ENCODE data around the gene CABCOCO1.
"Not testable (repeated sequence)": the region's sequence is repeated elsewhere in the genome, so short reads cannot be mapped to it uniquely, and the experiment has no call there.

The CABCOCO1 gene

GRCh38 chr10:61643316-61643751 lies 19.4 kb upstream of the CABCOCO1 start:
- no peak for DNase-seq

DNA sequence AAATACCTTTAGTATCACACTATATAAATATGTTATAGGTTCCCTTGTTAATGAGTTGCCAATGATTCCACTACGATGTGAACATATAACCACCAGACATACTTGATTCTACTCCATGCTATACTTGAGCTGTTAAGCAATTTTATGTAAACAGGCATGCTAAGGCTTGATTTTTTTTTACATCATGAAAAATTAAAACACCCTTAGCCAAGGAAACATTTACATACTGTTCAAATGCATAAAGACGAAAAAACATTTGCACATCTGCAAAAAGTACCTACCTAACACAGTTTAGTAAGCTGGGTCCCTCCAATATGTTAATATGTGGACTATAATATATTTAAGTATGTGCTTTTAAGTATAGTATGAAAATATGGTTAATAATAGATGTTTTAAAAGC lies 9.0 kb upstream of the CABCOCO1 start:
- no peak for DNase-seq

GRCh38 chr10:61655335-61655851 lies 7.3 kb upstream of the CABCOCO1 start:
- no peak for DNase-seq

DNA sequence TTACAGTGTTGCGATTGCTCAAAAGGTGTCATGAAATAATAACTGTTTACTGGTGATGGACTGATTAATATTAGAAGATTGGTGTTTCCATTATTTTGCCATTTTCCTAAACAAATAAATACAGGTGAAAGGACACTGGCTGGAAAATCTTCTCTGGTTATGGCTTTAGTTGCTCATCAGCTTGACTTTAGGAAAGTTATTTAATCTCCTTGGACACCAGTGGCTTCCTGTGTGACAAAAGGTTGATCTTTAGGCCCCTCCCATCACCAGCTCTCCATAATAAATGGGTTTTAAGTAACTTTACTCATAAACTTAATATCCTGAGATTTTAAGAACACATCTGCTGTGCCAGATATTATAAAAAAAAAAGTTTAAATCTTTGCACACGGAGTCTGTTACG lies 737 bp downstream of the CABCOCO1 start:
- no peak for DNase-seq

- DNase-seq: no peak
Measured at GRCh38 chr10:61664985-61665384, 2.3 kb downstream of the CABCOCO1 start.

DNA sequence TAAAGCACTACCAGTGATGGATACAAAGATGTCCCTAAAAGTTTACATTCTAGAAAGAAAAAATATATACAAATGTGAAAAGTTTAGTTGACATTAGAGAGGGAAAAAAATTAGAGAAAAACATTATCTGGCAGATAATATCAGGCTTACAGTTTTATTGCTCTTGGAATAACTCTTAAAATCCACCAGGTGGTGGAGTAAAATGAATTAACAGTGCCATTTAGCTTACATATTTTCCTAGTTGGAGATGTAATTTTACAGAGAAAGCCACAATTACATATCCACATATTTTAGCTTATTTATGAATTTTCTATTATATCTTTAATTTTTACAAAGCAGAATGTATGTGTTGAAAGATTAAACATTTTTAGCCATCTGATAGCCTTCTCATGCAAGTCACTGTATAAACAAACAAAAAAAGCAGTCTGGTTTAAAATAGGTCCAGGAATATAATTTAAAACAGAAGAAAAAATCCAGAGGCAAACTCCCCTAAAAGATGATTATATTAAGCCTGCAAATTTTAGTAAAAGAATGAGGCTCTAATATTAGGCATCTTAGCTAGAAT lies 6.5 kb downstream of the CABCOCO1 start:
- no peak for DNase-seq

- no peak for DNase-seq
Measured at GRCh38 chr10:61669849-61670248, 7.1 kb downstream of the CABCOCO1 start.

GRCh38 chr10:61673360-61673759 lies 10.6 kb downstream of the CABCOCO1 start:
- no peak for DNase-seq

- DNase-seq: no peak
Measured at GRCh38 chr10:61682323-61682722, 19.6 kb downstream of the CABCOCO1 start.

DNA sequence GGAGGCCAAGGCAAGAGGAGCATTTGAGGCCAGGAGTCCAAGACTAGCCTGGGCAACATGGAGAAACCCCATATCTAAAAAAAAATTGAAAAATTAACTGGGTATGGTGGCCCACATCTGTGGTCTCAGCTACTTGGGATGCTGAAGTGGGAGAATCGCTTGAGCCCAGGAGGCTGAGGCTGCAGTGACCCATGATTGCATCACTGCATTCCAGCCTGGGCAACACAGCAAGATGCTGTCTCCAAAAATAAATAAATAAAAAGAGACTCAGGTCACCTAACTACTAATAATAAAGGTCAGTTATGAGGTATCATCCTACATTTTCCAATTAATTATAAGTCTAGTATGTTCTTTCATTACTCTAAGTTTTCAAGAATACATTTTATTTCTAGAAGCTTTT lies 20.6 kb downstream of the CABCOCO1 start:
- no peak for DNase-seq

GRCh38 chr10:61684894-61685507 lies 22.3 kb downstream of the CABCOCO1 start:
- no peak for DNase-seq

- no peak for DNase-seq
Measured at GRCh38 chr10:61688551-61689308, 26.0 kb downstream of the CABCOCO1 start.

DNA sequence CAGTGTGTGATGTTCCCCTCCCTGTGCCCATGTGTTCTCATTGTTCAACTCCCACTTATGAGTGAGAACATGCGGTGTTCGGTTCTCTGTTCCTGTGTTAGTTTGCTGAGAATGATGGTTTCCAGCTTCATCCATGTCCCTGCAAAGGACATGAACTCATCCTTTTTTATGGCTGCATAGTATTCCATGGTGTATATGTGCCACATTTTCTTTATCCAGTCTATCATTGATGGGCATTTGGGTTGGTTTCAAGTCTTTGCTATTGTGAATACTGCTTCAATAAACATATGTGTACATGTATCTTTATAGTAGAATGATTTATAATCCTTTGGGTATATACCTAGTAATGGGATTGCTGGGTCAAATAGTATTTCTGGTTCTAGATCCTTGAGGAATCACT lies 28.9 kb downstream of the CABCOCO1 start:
- DNase-seq: not testable (repeated sequence)

DNA sequence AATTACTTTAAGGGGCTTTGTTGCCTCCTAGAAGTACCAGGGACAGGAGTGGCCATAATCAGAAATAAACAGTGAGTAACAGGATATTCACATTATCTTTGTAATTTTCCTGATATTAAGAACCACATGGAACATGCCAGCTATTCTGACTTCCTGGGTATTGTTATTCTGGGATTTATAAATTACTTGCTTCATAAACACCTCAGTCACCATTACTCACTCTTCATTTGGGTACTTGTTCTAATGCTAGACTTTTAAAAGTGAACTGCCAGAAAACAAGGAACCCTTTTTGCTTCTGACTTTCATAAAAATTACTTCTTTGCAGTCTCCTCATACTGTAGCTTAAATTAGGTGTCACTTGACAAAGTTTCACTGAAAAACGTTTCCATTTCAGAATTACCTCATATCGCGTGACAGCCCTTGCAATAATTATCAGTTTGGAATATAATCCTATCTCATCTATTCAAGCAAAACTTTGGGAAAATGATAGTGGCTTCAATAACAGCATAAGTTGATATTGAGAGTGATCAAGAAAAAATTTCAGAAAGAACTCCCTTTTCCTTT lies 29.8 kb downstream of the CABCOCO1 start:
- DNase-seq: no peak

GRCh38 chr10:61698968-61699655 lies 36.4 kb downstream of the CABCOCO1 start:
- no peak for DNase-seq

GRCh38 chr10:61701055-61701705 lies 38.5 kb downstream of the CABCOCO1 start:
- DNase-seq: no peak

GRCh38 chr10:61701706-61702105 lies 39.0 kb downstream of the CABCOCO1 start:
- no peak for DNase-seq

DNA sequence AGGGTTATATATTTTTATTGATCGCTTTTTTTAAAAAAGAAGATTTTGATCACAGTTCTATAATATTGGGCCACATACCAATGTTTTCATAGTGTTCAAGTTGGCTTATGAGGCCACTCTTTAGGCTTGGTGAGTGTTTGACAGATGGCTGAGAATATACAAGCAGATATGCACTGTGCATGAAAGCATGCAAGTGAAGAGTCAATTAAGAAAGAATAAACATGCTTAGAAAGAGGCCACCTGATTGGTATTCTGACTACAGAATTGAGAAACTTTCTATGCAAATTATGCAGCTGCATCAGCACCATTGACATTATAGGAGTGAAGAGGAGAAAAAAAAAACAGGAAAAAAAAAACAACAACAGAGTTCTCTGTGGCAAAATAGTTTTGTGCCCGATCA lies 39.9 kb downstream of the CABCOCO1 start:
- no peak for DNase-seq

GRCh38 chr10:61705022-61705613 lies 42.4 kb downstream of the CABCOCO1 start:
- no peak for DNase-seq

DNA sequence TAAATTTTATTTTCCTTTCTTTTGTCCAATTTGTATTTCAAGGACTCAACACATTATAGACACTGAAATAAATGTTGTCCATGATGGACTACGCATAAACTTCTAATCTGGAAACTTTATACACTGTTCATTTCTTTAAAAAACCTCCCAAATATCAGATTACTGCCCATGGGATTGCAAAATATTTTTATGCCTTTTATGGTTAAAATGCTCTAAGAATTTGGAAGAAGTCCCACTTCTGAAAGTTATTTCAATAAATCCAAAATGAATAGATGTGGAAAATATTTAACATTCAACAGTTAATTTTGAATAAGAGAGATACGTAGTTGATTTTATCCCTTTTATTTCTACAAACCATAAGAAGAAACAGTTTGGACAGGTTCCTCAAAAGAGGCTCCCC lies 46.1 kb downstream of the CABCOCO1 start:
- no peak for DNase-seq

- not testable (repeated sequence) for DNase-seq
Measured at GRCh38 chr10:61712105-61712504, 49.4 kb downstream of the CABCOCO1 start.

GRCh38 chr10:61719475-61719874 lies 56.7 kb downstream of the CABCOCO1 start:
- not testable (repeated sequence) for DNase-seq

Data from activated CD4-positive, CD25-positive, alpha-beta regulatory T cell (primary cell).